HepG2 (cell line): ENCODE results near the gene STARD10. TPM values are rescaled to one million over a fixed set of nuclear protein-coding genes. Genes with fewer than 3 reads are reported as not detected.

Experiments used
- ATAC-seq: fragments of 200-7000 bp; cut with Tn5 transposase; 3 replicates; pipeline ENCODE4 v1.9.1; 2020; ENCODE audit warnings: mild to moderate bottlenecking, moderate library complexity
- BruUV-seq: library from RNA; stranded (reverse); fragments of 400-500 nt; replicated peaks from 2 replicates; lab custom pipeline; 2021; lab: Mats Ljungman, UMichigan
- CTCF ChIA-PET: fragments of 300-600 bp; formaldehyde crosslinking; extraction: SDS; loops from one replicate; lab custom pipeline; 2021; ENCODE audit warnings: low total read pairs, inconsistent platforms, low intra/inter-chr PET ratio; lab: Yijun Ruan, JAX
- POLR2A ChIA-PET: fragments of 350-600 bp; sonication (Branson Sonifier 250); formaldehyde crosslinking; loops from one replicate; lab custom pipeline; 2020; ENCODE audit warnings: antibody characterized with exemption, inconsistent platforms; lab: Yijun Ruan, JAX
- DNase-seq: peaks from one replicate; pipeline ENCODE4 v3.0.0-alpha.2; 2015; ENCODE audit warnings: low spot score
- FAIRE-seq: peaks from 3 replicates; lab custom pipeline; 2011; peaks lifted over from hg19 to GRCh38; lab: Jason Lieb, UNC
- H2AFZ ChIP-seq: one replicate; pipeline ENCODE4 v1.6.1; 2011; ENCODE audit warnings: low read length, inconsistent platforms
- H3K27ac ChIP-seq: fragments of 300-600 bp; 3 replicates; pipeline ENCODE4 v1.8.0; 2011; ENCODE audit warnings: mixed run types, mild to moderate bottlenecking, mixed read lengths, low read length, inconsistent platforms; ENCODE audit not compliant: insufficient read depth; ENCODE audit errors: extremely low read length
- H3K27me3 ChIP-seq, 2 experiments: fragments of 200-600 bp in 1 of 2; 2 replicates in 1 of 2; 3 replicates in 1 of 2; pipeline versions ENCODE4 v1.6.0 to v1.8.0; 2011; ENCODE audit warnings: low read length in 2 of 2, mild to moderate bottlenecking in 2 of 2, moderate library complexity in 2 of 2, inconsistent platforms in 1 of 2; ENCODE audit not compliant: insufficient read depth in 2 of 2, control insufficient read depth in 1 of 2
- H3K36me3 ChIP-seq, 2 experiments: fragments of 200-600 bp in 1 of 2; replicated peaks in 1 of 2; 2 replicates in 1 of 2; 3 replicates in 1 of 2; pipeline versions ENCODE4 v1.5.1 to v1.8.0; 2011; ENCODE audit warnings: low read length in 2 of 2, inconsistent platforms in 1 of 2; ENCODE audit not compliant: insufficient read depth in 2 of 2, control insufficient read depth in 1 of 2
- H3K4me1 ChIP-seq: 2 replicates; pipeline ENCODE4 v1.5.1; 2012; ENCODE audit warnings: low read length, inconsistent platforms; ENCODE audit not compliant: insufficient read depth
- H3K4me2 ChIP-seq: 2 replicates; pipeline ENCODE4 v1.6.0; 2011; ENCODE audit warnings: low read depth, low read length, inconsistent platforms
- H3K4me3 ChIP-seq, 3 experiments: fragments of 200-600 bp in 1 of 3; sonication (generic), shearing (Covaris generic) in 1 of 3; replicated peaks in 1 of 3; 2 replicates each; pipeline ENCODE4 v1.5.1; 2011 to 2016; ENCODE audit warnings: low read length in 3 of 3, inconsistent platforms in 2 of 3, low read depth in 2 of 3, mild to moderate bottlenecking in 2 of 3, control low read depth in 1 of 3, mixed read lengths in 1 of 3; ENCODE audit not compliant: insufficient read depth in 1 of 3
- H3K79me2 ChIP-seq: one replicate; pipeline ENCODE4 v1.6.1; 2011; ENCODE audit warnings: low read length, inconsistent platforms; ENCODE audit not compliant: insufficient read depth
- H3K9ac ChIP-seq: 2 replicates; pipeline ENCODE4 v1.6.0; 2011; ENCODE audit warnings: mild to moderate bottlenecking, low read depth, low read length, inconsistent platforms; ENCODE audit not compliant: insufficient read depth
- H3K9me3 ChIP-seq: 2 replicates; pipeline ENCODE4 v1.5.1; 2012; ENCODE audit warnings: mild to moderate bottlenecking, low read length
- H4K20me1 ChIP-seq: 2 replicates; pipeline ENCODE4 v1.6.0; 2011; ENCODE audit warnings: inconsistent platforms, mild to moderate bottlenecking, low read length, moderate library complexity; ENCODE audit not compliant: insufficient read depth
- CHD4 ChIP-seq: fragments of 200-600 bp; sonication (generic); IDR thresholded peaks from 2 replicates; pipeline ENCODE4 v1.7.0; 2017; ENCODE audit warnings: mild to moderate bottlenecking, low read length, borderline replicate concordance
- ELK4 ChIP-seq: sonication (generic); formaldehyde crosslinking; IDR thresholded peaks from 2 replicates; pipeline ENCODE4 v1.9.0; 2021; ENCODE audit warnings: missing genetic modification reagents, borderline replicate concordance
- ETV5 ChIP-seq: IDR thresholded peaks from 2 replicates; pipeline ENCODE4 v1.6.1; 2018; ENCODE audit warnings: missing biosample characterization, missing genetic modification reagents, inconsistent platforms, borderline replicate concordance
- HDAC2 ChIP-seq: sonication (generic); formaldehyde crosslinking; IDR thresholded peaks from 2 replicates; pipeline ENCODE4 v1.4.0; 2020; ENCODE audit warnings: missing genetic modification reagents
- SNAPC2 ChIP-seq: sonication (generic); formaldehyde crosslinking; IDR thresholded peaks from 2 replicates; pipeline ENCODE4 v1.8.1; 2022; ENCODE audit warnings: mild to moderate bottlenecking, missing genetic modification reagents
- SRY ChIP-seq: sonication (generic); formaldehyde crosslinking; IDR thresholded peaks from 2 replicates; pipeline ENCODE4 v1.8.0; 2022; ENCODE audit warnings: mild to moderate bottlenecking, missing genetic modification reagents
- ZNF121 ChIP-seq: sonication (generic); formaldehyde crosslinking; IDR thresholded peaks from 2 replicates; pipeline ENCODE4 v1.5.0; 2020; ENCODE audit warnings: mild to moderate bottlenecking, missing genetic modification reagents
- ZNF292 ChIP-seq: sonication (generic); formaldehyde crosslinking; IDR thresholded peaks from 2 replicates; pipeline ENCODE4 v1.8.1; 2022; ENCODE audit warnings: mild to moderate bottlenecking, low read depth, missing genetic modification reagents, borderline replicate concordance
- ZNF510 ChIP-seq: sonication (generic); formaldehyde crosslinking; IDR thresholded peaks from 2 replicates; pipeline ENCODE4 v1.4.0; 2020; ENCODE audit warnings: low read depth, mild to moderate bottlenecking, missing genetic modification reagents
- ZNF547 ChIP-seq: sonication (generic); formaldehyde crosslinking; IDR thresholded peaks from 2 replicates; pipeline ENCODE4 v1.5.1; 2020; ENCODE audit warnings: mild to moderate bottlenecking, missing genetic modification reagents
- ZNF772 ChIP-seq: sonication (generic); formaldehyde crosslinking; IDR thresholded peaks from 2 replicates; pipeline ENCODE4 v1.5.0; 2020; ENCODE audit warnings: mild to moderate bottlenecking, missing genetic modification reagents
- ZNF850 ChIP-seq: sonication (generic); formaldehyde crosslinking; conservative IDR thresholded peaks from 2 replicates; pipeline ENCODE4 v1.9.0; 2021; ENCODE audit warnings: mild to moderate bottlenecking, missing genetic modification reagents
- WGBS: methylation state at CpG from one replicate; pipeline ENCODE4 v1.1.6; 2017; ENCODE audit warnings: low lambda C conversion rate; 5-methylcytosine and 5-hydroxymethylcytosine counted together
- in situ Hi-C: cut with HindIII; loops from 2 replicates; pipeline ENCODE4 v1.10.0; 2017; ENCODE audit warnings: low pct_unique_long_range_greater_than_20kb; ENCODE audit not compliant: extremely low pct_ligation_motif_present
- intact Hi-C: fragments of 100-400 bp; cut with micrococcal nuclease; formaldehyde crosslinking; loops from one replicate; pipeline ENCODE4 v1.10.0; 2022; ENCODE audit not compliant: unreplicated experiment
- polyA plus RNA-seq, 8 experiments: library from polyadenylated mRNA; depleted of rRNA in 3 of 8; stranded (reverse) in 7 of 8; unstranded in 1 of 8; fragments of >200 nt; fragmentation: Illumina TruSeq in 4 of 8; extraction: Trizol in 4 of 8; gene quantifications; 2 replicates each; pipeline versions ENCODE4 v1.2.1 to v1.2.3, GENCODE V29; 2011 to 2016; ENCODE audit warnings: low read depth in 4 of 8, missing spikeins in 1 of 8, mixed read lengths in 1 of 8; ENCODE audit not compliant: insufficient read depth in 1 of 8
- total RNA-seq, 5 experiments: library from RNA; depleted of rRNA; stranded (reverse); fragments of >200 nt; fragmentation: Illumina TruSeq; extraction: Trizol; gene quantifications; 2 replicates each; pipeline ENCODE4 v1.2.3, GENCODE V29; 2016; ENCODE audit warnings: low read depth in 1 of 5

STARD10 gene
- total and polyA plus RNA-seq, 2 of the 13 experiments (the other 11 are each of a cell fraction or from before 2014, with no cell fraction given): 260 to 341 TPM

GRCh38 chr11:72786305-72787215 lies 7.3 kb downstream of the STARD10 start (continued):
- TF ChIP-seq HDAC2 (CRISPR knock-in tag): peak; percentile 69

GRCh38 chr11:72784662-72785061 lies 9.2 kb downstream of the STARD10 start:
- no peak for ATAC-seq
- no peak for DNase-seq
- intact Hi-C loops (no loop called here), in situ Hi-C loops (no loop called here)
- no peak overlapping the region for H3K9ac ChIP-seq
- H3K36me3 ChIP-seq: no peaks in the 10 kb centered on the region
- peaks cover 90% of the 10 kb centered on the region for H3K4me1 ChIP-seq
- no peaks in the 10 kb centered on the region; a peak in 1 of 5 replicates for H3K27me3 ChIP-seq
- no peaks in the 10 kb centered on the region for H4K20me1 ChIP-seq
- no TSS peak for BruUV-seq
- ChIA-PET CTCF (no interaction called here), POLR2A (no interaction called here)
- peaks cover 14% of the 10 kb centered on the region for H3K79me2 ChIP-seq
- H3K27ac ChIP-seq: no peak overlapping the region
- no peaks in the 10 kb centered on the region for H3K9me3 ChIP-seq
- no peak overlapping the region for H3K4me3 ChIP-seq
- no peak for TF ChIP-seq CHD4
- TF ChIP-seq ZNF547 (CRISPR knock-in tag): no peak
- no peak for TF ChIP-seq ZNF292 (CRISPR knock-in tag)
- TF ChIP-seq SRY (CRISPR knock-in tag): no peak
- TF ChIP-seq SNAPC2 (CRISPR knock-in tag): no peak
- no peak for TF ChIP-seq ZNF850
- TF ChIP-seq ETV5 (CRISPR knock-in tag): no peak
- TF ChIP-seq ZNF121 (CRISPR knock-in tag): no peak
- no peak for TF ChIP-seq ELK4 (CRISPR knock-in tag)
- TF ChIP-seq ZNF772 (CRISPR knock-in tag): no peak
- TF ChIP-seq ZNF510: no peak
- no peak overlapping the region for H3K4me2 ChIP-seq
- 86% methylated on average over 9 of the region's 10 CpGs for WGBS
- H2AFZ ChIP-seq: no peak overlapping the region
- FAIRE-seq: no peak
